Thyroid gland (tissue), 4 donors: ENCODE results near the gene EPHA2.

Experiments
- CTCF ChIP-seq, 6 experiments: fragments of 200-600 bp in 3 of 6; fragments of 450-650 bp in 3 of 6; sonication (generic) in 3 of 6; IDR thresholded peaks; one replicate each; pipeline ENCODE4 v1.5.1; 2016 to 2019; ENCODE audit warnings: antibody characterized with exemption in 6 of 6, mild to moderate bottlenecking in 2 of 6, inconsistent platforms in 1 of 6, moderate library complexity in 1 of 6
- POLR2A ChIP-seq, 2 donors: fragments of 450-650 bp; IDR thresholded peaks; one replicate each; pipeline ENCODE4 v1.6.1; 2017; ENCODE audit warnings: antibody characterized with exemption in 2 of 2, mild to moderate bottlenecking in 2 of 2, moderate library complexity in 1 of 2

- TF ChIP-seq CTCF (IDR thresholded peaks at IDR 0.05), result peak; percentile 69 to 97 (median 92)
- TF ChIP-seq POLR2A (IDR thresholded peaks at IDR 0.05), result no peak
Observed at GRCh38 chr1:16078925-16079656, 76.8 kb downstream of the EPHA2 start.
